ENCODE data around the gene ST7. TPM values are rescaled to one million over a fixed set of nuclear protein-coding genes. Genes with fewer than 3 reads are reported as not detected.

ST7 gene
- total RNA-seq, 1 donor: 31.5 TPM

DNA sequence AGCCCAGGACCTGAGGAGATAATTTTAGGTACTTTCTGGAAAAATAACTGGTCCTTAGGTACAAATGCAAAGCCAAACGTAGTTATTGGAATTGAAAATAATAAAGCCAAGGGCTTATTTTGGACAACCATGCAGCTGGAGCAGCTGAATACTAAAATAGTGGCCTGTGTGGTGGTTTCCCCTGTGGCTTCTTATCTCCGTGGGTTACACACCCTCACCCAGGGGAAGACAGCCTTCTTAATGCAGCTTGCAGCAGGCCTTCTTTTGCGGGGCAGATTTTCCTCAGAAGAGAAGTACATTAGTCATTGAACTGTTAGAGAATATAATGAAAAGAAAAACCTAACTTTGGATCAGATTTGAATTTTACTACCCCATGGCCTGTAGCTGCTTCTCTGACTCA, 133.5 kb downstream of the ST7 start:
- H3K4me3 ChIP-seq (ENCODE audit: low read depth, low read length): no peak overlapping the region
- TF ChIP-seq, protein P1, sequence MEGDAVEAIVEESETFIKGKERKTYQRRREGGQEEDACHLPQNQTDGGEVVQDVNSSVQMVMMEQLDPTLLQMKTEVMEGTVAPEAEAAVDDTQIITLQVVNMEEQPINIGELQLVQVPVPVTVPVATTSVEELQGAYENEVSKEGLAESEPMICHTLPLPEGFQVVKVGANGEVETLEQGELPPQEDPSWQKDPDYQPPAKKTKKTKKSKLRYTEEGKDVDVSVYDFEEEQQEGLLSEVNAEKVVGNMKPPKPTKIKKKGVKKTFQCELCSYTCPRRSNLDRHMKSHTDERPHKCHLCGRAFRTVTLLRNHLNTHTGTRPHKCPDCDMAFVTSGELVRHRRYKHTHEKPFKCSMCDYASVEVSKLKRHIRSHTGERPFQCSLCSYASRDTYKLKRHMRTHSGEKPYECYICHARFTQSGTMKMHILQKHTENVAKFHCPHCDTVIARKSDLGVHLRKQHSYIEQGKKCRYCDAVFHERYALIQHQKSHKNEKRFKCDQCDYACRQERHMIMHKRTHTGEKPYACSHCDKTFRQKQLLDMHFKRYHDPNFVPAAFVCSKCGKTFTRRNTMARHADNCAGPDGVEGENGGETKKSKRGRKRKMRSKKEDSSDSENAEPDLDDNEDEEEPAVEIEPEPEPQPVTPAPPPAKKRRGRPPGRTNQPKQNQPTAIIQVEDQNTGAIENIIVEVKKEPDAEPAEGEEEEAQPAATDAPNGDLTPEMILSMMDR (IDR thresholded peaks at IDR 0.05; ENCODE audit: insufficient read depth, low read depth, low read length): no peak
- DNase-seq (ENCODE audit: low read depth): peak; percentile 57

DNA sequence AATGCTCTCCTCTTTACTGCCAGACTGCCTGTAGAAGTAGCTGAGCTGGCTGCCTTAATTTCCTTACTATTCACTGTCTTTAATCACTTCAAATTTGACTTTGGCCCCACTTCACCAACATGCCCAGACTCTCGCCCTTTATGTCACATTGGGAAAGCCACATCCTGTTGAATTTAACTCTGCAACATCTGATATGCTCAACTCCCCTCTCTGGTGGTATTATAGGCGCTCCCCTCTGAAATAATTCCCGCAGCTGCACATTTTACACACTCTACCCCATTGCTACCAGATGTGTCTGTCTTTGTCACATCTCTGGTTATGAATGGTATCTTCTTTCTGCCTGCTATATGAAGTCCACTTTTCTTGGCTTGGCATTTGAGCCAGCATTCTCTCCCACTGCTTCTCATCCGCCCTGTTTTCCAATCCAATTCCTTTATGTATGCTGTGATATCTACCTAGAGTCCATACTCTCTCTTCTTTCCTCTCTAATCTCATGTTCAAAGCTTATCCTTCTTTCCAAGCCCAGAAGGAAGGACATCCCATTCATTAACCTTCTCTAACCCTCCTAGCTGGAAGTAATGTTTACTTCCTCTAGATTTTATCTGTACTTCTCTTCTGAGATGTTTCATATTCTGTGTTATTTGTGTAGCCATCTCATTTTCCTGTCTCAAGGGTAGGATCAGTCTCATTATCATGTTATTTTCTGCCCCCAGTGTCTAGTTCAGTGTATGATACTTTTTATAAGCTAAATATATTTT, 134.5 kb downstream of the ST7 start:
- TF ChIP-seq, protein P1 (IDR thresholded peaks at IDR 0.05; ENCODE audit: insufficient read depth, low read depth, low read length): no peak
- no peak overlapping the region for H3K4me3 ChIP-seq (ENCODE audit: low read depth, low read length)
- DNase-seq (ENCODE audit: low read depth): peak; percentile 30

DNA sequence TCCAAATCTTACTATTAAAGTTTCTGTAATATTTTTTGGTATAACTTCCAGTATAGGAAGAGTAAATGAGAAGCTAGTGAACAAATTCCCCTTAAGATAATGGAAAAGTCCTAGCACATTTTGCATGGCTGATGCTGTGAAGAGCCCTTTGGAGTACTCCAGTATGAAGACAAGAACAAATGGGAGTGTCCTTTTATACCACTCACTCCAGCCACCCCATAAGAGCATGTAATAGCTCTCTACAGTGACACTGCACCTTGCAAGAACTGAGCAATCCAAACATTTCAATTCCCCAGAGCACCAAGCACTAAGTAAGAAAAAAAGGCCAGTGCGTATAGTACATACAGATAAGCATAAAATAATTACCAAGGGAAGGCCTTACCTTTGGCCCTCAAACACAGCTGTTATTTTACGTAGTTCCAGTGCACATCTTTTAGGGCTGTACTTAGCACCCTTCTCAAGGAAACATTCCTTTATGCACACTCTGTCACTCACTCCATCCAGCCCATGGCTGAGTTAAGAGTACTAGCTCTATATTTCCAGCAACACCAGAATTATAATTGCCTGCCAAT, 135.4 kb downstream of the ST7 start:
- no peak overlapping the region for H3K4me3 ChIP-seq (ENCODE audit: low read depth, low read length)
- TF ChIP-seq, protein P1 (IDR thresholded peaks at IDR 0.05; ENCODE audit: insufficient read depth, low read depth, low read length): no peak
- DNase-seq (ENCODE audit: low read depth): no peak

DNA sequence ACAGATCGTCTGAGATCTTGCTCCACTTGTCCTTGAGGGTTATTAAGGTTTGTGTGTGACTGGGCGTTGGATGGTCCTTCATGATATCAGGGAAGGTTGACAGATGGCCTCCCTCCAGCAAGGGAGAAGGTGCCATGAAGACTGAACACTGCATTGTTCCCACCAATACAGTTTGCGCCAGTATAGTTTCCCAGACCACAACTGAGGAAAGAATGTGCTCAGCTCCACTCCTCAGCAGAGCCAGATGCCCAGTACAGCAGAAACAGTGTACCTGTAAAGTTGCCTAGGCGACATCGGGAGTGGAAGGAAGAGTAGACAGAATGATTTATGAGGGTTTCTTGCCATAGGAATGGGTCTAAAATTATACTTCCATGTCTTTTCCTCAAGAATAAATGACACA, 137.5 kb downstream of the ST7 start:
- TF ChIP-seq, protein P1 (IDR thresholded peaks at IDR 0.05; ENCODE audit: insufficient read depth, low read depth, low read length): no peak
- H3K4me3 ChIP-seq (ENCODE audit: low read depth, low read length): no peak overlapping the region
- no peak for DNase-seq (ENCODE audit: low read depth)

- no peak overlapping the region for H3K4me3 ChIP-seq (ENCODE audit: low read depth, low read length)
- TF ChIP-seq, protein P1 (IDR thresholded peaks at IDR 0.05; ENCODE audit: insufficient read depth, low read depth, low read length): no peak
- no peak for DNase-seq (ENCODE audit: low read depth)
Observed at GRCh38 chr7:117091721-117092120, 138.4 kb downstream of the ST7 start.

DNA sequence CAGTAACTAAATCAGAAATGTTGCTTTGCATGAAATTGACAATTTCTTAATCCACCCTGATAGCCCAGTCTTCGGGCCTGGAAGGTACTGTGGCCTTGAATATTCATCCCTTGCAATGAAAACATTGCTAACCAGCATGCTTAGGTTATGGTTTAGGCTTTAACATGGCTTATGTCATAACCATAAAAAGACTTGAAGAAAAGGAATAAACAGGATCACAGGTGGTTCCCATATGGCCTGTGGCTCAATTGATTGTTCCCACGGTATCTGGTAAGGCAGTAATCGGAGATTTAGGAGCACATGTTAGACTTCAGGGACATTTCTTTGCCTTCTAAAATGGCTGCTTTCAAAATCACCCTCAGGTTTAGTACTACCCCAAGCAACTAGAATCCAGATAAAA, 139.5 kb downstream of the ST7 start:
- TF ChIP-seq, protein P1 (IDR thresholded peaks at IDR 0.05; ENCODE audit: insufficient read depth, low read depth, low read length): no peak
- no peak overlapping the region for H3K4me3 ChIP-seq (ENCODE audit: low read depth, low read length)
- peak; percentile 89 for DNase-seq (ENCODE audit: low read depth)
